GM11168 (cell line): Measurements from ENCODE around the gene ZBTB42.

Experiments
- in situ Hi-C: fragments of 300-500 bp; cut with MboI; formaldehyde crosslinking; loops from one replicate; pipeline ENCODE4 v1.12.0; 2022; ENCODE audit warnings: low sequenced_read_pairs; ENCODE audit not compliant: unreplicated experiment

Gene ZBTB42

DNA sequence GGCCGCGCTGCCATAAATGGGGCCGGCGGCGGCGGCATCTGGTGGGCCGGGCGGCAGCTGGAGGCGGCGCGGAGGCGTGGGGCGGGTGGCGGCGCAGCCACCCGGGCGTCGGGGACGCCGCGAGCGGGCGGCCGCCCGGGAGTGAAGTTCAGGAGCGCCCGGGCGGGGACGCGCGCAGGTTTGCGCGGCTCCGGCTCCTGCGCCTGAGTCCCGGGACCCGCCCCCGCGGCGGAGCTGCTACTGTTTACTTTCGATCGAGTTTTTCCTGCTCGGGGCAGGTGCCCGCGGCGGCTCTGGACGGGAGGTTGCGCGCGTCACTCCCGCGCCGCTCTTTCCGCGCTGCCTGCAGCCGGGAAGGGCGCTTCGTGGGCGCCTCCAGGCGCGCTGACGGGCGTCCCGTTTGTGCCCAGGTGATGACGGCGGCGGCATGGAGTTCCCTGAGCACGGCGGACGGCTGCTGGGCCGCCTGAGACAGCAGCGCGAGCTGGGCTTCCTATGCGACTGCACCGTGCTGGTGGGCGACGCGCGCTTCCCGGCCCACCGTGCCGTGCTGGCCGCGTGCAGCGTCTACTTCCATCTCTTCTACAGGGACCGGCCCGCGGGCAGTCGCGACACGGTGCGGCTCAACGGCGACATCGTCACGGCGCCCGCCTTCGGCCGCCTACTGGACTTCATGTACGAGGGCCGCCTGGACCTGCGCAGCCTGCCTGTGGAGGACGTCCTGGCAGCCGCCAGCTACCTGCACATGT, at the start of gene ZBTB42:
ZBTB42 (plus strand) TSS at position 331 of the 749 bp plus-strand sequence; CDS start at position 428, 97 bp downstream.
- in situ Hi-C loops, result no loop called here

- in situ Hi-C loops, result no loop called here
Observed at GRCh38 chr14:104751539-104752422, 49.1 kb upstream of the ZBTB42 start.

DNA sequence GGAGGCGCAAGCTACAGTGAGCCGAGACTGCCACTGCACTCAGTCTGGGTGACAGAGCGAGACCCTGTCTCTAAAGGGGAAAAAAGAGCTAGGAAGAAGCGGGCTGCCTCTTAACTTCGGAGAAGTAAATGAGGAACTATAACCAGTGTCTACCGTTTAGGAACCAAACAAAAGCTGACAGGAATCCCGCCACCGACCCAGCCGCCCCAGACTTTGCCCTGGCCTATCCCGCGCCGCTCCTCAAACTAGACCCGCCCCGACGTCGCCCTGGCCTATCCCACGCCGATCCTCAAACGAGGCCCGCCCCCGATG, 48.5 kb upstream of the ZBTB42 start:
- in situ Hi-C loops, result no loop called here

DNA sequence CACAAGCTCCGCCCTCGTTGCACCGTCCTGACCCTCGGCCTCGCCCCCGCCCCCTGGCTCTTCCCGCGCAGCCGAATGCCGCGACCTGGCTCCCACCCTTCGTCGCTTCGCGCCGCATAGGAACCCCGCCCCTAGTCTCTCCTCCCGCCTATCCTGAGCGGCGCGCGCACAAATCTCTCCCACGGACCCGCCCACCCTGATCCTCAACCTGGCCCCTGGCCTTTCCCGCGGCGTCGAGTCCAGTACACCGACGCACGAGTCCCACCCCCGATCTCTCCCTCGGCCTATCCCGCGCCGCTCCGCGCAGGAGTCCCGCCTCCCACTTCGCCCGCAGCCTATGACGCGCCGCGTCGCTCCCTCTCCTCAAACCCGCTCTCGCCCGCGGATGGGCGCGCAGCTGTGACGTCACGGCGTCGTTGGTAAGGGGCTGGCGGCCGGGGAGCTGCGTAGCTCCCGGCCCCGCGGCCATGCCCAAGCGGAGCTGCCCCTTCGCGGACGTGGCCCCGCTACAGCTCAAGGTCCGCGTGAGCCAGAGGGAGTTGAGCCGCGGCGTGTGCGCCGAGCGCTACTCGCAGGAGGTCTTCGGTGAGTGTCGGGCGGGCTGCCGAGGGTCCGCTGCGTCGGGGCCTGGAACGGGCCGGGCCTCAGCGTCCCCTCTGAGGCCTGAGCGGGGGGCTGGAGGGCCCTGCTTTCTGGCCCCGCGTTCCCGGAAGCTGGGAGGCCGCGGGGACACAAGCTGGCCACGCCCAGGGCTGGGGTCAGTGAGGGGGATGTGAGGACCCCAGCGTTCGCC, 48.0 kb upstream of the ZBTB42 start, which contains the start of gene SIVA1:
SIVA1 (plus strand) TSS at position 413 of the 793 bp plus-strand sequence; CDS start at position 468, 55 bp downstream.
- in situ Hi-C loops, result no loop called here

DNA sequence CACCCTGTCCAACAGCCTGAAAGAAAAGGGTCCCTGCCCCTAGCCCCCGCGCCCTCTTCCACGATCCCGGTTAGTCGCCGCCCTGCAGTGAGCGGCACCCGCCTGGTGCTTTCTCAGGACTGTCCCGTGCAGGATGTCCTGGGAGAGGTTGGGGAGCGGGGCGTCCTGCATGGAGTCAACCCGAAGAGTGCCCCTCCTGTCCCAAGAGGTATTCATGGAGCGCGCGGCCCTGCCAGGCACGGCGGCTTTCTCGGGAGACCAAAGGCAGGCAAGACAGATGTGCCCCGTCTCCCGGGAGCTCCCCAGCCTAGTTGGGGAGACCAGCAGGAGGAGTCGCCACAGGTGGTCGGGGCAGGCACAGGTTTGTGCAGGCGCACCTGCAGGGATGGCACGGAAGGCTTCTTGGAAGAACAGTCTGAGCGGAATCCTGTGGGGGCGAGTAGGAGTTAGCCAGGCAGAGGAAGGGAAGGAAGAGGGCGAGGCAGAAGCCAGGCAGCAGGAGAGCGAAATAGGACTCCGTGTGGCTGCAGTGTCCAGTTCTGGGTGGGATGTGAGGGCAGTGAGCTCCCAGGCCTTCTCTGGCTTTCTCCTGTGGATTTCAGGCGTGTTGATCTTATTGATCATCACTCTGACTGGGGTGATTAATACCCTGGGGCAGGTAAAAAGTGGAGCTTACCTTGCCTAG, 47.2 kb upstream of the ZBTB42 start:
- in situ Hi-C loops, result no loop called here

- in situ Hi-C loops, result no loop called here
Observed at GRCh38 chr14:104754213-104754851, 46.6 kb upstream of the ZBTB42 start.

GRCh38 chr14:104755621-104756020, 45.3 kb upstream of the ZBTB42 start:
- in situ Hi-C loops, result no loop called here

- in situ Hi-C loops, result no loop called here
Observed at GRCh38 chr14:104756477-104757237, 44.2 kb upstream of the ZBTB42 start.

GRCh38 chr14:104757238-104757585, 43.7 kb upstream of the ZBTB42 start:
- in situ Hi-C loops, result no loop called here

- in situ Hi-C loops, result no loop called here
Observed at GRCh38 chr14:104757681-104758392, 43.1 kb upstream of the ZBTB42 start.

GRCh38 chr14:104758981-104759969, 41.6 kb upstream of the ZBTB42 start:
- in situ Hi-C loops, result no loop called here

GRCh38 chr14:104765517-104765916, 35.4 kb upstream of the ZBTB42 start:
- in situ Hi-C loops, result loop anchor here (5.0 kb wide), 1 partner anchor 57 kb away; no protein-coding TSS in a partner anchor

GRCh38 chr14:104766256-104766862, 34.5 kb upstream of the ZBTB42 start:
- in situ Hi-C loops, result loop anchor here (5.0 kb wide), 1 partner anchor 56 kb away; no protein-coding TSS in a partner anchor

DNA sequence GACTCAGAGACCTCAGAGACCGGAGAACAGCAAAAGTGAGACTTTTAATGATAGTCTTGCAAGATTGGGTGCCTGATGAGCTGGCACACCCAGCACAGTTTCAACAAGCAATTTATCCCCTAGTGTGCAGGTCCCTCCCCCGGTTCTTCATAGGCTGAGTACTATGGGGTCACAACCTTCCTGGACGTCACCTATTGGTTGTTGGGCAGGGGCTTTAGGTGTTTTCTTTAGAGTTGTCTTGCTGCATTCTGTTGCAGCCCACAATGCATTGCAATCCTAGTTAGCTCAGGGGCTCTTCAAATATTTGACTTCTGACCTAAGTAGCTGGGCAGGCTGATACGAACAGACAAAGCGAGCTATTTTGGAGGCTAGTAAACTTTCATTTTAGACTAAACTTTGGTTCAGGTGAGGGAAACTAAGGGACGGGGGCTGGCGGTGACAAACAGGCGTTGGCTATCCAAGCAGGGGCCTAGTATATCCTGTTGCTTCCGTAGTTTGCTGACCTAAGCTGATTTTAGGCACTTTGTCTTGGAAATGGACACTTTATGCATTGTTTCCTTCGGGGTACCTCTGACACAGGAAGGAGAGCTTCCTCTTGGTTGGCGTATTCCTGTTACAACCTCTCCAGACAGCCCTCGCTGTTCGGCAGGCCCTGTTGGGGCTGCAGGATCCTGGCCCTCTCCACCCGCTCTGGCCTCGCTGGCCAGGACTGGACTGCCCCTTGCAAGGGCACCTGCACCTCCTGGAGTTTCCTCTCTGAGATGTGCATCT, 33.9 kb upstream of the ZBTB42 start:
- in situ Hi-C loops, result loop anchor here (5.0 kb wide), 1 partner anchor 55 kb away; no protein-coding TSS in a partner anchor

DNA sequence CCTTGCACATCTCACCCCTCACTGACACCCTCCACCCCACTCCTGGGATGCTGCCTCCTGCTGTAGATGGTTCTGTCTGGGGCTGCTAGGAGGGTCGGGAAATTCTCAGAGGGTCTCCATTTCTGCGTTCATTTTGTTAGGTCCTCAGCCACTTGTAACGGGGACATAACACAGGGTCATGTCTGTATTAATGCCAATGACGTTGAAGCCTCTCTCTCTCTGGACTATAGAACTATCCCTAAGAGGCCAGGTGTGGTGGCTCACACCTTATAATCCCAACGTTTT, 33.3 kb upstream of the ZBTB42 start:
- in situ Hi-C loops, result loop anchor here (5.0 kb wide), 1 partner anchor 55 kb away; no protein-coding TSS in a partner anchor
